GM19468 (cell line): ENCODE results near the gene SERPINA4.
"Not testable (repeated sequence)": the region's sequence is repeated elsewhere in the genome, so short reads cannot be mapped to it uniquely, and the experiment has no call there.

Experiments
- ATAC-seq: cut with Tn5 transposase; IDR thresholded peaks from one replicate; pipeline ENCODE4 v1.9.1; 2021; ENCODE audit warnings: mild to moderate bottlenecking, moderate library complexity, moderate number of reproducible peaks; ENCODE audit not compliant: unreplicated experiment; ENCODE audit errors: extremely low read depth

SERPINA4 gene

DNA sequence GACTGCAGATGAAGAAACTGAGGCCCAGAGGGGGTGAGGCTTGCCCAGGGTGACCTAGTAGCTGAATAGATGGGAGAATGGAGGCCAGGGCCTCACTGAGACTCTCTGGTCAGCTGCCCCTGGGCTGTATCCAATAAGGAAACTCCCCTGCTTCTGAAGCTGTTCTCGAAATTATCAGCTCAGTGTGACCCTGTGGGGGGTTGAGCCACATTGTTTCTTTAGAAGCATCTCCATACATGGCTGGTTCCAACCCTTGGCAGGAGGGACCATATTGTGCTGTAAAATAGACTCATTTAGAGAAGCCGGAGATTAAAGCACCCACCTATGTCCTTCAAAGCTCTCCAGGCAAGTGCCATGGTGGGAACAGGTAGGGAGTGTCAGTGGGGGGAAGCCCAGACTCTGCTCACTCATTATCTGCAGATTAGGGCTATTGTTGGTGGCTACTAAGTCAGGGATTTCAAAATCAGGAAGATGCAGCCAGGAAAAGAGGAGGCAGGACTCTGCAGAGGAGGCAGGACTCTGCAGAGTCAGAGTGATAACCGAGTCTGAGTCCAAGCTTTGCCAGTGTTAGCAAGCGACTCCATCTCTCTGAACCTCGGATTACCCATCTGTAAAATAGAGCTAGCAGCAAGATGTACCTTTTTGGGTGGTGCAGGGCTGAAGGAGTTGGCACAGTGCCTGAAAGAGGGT is 23.5 kb downstream of the SERPINA4 start:
- ATAC-seq: no peak

DNA sequence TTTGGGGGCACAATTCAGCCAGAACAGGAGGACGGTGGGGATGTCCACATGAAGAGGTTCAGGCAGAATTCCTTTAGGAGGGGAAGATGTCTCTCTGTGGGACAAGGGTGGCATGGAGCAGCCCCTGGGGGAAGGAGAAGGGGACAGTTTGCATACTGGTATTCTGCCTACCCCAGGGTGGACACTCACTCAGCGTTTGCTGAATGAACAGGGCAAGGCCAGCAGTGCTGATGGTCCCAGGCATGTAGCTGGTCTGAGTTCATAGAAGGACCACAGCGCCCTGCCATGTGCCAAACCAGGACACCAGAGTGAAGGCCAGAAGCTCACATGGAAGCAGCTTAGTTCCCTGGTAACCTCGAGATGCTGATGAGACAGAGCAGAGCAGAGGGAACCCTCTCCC is 25.4 kb downstream of the SERPINA4 start:
- no peak for ATAC-seq

DNA sequence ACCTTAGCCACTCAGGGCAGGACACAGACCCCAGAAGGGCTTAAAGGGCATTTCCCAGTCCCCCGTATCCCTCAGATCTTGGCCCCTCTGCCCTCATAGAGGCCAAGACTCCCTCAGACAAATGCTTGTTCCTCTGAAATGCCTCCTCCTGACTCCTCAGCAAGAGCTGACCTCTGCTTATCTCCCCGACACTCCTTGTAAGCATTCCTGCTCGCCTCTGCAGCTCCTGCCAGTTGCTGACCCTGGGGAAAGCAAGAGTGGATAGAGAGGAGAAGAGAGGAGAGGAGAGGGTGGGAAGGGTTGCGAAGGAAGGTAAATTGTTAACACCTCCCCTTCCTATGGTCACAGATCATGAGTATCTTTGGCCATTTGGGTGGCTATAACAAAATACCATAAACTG is 27.1 kb downstream of the SERPINA4 start:
- ATAC-seq: no peak

DNA sequence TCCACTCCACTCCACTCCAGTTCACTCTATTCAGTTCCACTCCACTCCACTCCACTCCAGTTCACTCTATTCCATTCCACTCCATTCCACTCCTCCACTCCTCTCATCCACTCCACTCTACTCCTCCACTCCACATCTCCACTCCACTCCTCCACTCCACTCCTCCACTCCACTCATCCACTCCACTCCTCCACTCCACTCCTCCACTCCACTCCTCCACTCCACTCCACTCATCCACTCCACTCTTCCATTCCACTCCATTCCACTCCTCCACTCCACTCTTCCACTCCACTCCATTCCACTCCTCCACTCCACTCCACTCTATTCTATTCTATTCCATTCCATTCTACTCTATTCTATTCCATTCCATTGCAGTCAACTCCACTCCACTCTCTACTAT is 29.8 kb downstream of the SERPINA4 start:
- no peak for ATAC-seq

DNA sequence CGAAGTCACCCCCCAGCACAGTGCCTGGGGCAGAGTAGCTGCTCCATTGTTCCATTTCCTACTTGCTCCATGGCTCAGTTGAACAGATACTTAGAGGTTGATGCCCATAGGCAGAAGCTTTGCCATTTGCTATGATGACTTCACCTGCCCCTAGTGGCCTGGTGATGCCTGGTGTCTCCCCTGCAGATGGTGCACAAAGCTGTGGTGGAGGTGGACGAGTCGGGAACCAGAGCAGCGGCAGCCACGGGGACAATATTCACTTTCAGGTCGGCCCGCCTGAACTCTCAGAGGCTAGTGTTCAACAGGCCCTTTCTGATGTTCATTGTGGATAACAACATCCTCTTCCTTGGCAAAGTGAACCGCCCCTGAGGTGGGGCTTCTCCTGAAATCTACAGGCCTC is 30.6 kb downstream of the SERPINA4 start:
- ATAC-seq: no peak

DNA sequence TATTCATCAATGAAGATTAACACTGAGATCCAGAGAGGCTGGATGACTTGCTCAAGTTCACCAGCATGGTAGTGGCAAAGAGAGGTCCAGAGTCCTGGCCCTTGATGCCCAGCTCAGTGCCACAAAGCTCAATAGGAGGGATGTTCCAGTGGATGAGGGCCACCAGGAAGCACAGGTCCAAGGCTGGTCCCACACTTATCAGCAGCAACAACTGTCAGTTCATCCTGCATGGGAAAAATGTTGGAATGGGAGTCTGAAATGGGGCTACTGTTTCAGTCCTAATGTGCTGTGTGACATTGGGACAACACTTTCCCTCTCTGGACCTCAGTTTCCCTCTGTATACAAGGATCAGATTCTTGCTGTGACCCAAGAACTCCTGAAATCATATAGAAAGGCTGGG is 31.2 kb downstream of the SERPINA4 start:
- no peak for ATAC-seq

DNA sequence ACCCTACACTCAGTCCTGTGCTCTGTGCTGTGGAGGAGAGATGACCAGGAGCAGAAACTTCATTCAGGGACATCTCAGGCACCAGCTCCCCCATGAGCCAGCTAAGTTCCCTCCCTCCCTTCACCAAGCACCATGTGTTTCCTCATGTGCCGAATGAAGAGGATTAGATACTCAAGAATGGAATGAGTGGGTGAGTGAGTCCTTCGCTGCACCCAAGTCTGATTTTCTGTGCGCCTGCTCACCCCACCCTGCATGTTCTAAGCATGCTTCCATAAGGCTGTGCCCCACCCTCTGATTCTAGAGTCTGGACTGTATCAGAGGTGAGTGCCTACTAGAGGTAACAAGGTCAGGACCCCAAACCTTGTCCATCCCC is 32.1 kb downstream of the SERPINA4 start:
- no peak for ATAC-seq

DNA sequence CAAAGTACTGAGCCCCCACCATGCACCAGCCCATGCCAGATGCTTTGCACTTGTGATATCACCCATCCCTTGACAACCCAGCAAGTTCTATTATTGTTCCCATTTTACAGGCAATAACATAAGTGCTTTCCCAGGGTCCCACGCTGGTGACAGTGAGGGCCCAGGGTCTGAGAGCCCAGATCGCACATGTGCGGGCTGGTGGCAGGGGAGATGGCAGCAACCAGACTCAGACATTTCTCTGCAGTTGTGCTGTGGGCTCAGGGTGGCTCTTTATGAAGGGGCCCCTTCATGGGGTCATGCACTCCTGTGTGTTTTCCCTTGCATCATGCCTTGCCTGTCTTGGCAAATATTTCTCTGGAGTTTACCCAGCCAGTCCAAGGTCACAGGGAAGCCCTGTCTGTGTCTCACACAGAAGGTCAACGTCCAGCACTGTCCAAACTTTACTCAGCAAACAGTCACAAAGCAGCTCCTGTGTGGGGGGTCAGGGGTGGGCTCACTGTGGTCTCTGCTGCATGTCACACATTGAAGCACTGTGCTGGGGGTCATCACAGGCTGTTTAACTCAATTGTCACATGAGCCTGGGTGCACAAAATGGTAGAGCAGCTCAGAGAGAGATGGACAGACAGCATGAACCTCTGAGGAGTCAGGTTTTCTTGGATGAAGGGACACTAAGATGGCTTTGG is 32.6 kb downstream of the SERPINA4 start:
- ATAC-seq: no peak

DNA sequence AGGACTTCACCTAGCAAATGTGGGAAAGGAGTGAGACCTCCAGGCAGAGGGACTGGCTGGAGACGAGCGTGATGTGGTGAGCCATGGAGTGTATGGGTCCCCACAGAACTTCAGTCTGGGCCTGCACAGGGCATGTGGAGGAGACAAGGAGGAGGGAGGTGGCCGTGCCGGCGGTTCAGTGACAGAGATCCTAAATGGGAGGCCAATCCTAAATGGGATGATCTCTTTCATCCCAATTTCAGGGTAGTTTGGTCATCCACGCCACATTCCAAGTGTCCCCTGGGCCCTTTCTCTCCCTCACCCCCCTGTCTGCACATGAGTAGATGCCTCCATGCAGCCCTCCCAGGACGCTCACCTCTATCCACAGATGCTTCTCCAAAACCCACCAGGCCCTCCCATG is 33.2 kb downstream of the SERPINA4 start:
- ATAC-seq: no peak

DNA sequence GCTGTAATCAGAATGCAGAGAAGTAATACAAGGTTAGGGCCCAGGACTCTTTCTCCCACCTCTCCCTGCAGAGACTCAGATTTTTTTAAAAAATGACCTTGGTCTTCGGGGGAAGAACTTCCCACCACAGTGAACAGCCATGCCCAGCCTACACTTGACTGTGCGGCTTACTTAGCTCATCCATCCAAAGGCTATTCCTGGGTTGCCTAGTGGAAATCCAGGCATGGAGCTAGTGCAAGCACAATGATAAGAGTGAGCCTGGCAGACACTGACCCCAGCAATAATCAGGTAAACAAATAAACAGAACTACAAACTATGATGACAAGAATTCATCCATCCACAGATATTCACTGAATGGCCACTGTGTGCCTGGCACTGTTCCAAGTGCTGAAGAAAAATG is 34.7 kb downstream of the SERPINA4 start:
- ATAC-seq: no peak

DNA sequence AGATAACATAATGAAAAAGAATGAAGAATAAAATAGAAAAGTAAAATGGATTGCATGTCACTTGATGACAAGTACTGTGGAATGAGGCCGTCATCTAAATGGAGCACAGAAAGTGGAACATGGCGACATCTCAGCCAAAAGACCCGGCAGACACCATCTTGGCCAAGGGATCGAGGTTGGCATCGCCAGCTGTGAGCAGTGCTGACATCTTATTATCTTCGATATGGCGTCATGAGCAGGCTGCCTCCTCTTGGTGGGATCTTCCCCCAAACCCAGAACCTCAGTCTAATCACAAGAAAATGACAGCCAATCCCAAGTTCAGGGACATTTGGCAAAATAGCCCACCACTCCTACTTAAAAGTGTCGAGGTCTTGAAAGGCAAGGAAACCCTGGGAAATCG is 35.1 kb downstream of the SERPINA4 start:
- no peak for ATAC-seq

DNA sequence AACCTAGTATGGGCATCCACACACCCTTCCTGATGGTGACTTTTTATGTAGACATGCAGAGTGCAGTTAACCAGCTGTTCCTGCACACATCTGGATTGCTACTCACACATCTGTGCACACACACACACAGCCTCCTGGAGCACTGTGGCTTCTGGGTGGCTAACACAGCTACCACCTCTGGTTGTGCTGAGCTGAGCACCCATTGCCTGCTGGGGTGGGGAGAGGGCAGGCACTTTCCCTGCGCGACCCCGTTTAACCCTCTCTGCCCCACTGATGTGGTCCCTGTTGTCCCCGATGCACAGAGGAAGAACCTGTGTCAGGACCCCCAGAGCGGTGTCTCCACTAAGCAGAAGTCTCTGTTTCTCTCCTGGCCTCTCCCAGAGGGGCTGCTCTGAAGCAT is 36.5 kb downstream of the SERPINA4 start:
- ATAC-seq: no peak

DNA sequence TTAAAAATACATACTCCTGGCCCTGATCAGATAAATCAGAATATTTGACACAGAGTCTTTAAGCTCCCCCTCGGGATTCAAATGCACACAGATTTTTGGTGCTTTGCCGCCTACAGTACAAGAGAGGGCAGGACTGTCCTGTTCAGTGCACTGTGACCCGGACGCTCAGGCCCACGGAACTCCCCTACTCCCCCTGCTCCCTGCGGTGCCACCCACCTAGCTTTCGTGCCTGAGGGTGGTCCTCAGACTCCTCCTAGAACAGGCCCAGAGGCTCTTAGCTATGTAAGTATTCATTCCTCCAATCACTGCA is 37.2 kb downstream of the SERPINA4 start:
- no peak for ATAC-seq

DNA sequence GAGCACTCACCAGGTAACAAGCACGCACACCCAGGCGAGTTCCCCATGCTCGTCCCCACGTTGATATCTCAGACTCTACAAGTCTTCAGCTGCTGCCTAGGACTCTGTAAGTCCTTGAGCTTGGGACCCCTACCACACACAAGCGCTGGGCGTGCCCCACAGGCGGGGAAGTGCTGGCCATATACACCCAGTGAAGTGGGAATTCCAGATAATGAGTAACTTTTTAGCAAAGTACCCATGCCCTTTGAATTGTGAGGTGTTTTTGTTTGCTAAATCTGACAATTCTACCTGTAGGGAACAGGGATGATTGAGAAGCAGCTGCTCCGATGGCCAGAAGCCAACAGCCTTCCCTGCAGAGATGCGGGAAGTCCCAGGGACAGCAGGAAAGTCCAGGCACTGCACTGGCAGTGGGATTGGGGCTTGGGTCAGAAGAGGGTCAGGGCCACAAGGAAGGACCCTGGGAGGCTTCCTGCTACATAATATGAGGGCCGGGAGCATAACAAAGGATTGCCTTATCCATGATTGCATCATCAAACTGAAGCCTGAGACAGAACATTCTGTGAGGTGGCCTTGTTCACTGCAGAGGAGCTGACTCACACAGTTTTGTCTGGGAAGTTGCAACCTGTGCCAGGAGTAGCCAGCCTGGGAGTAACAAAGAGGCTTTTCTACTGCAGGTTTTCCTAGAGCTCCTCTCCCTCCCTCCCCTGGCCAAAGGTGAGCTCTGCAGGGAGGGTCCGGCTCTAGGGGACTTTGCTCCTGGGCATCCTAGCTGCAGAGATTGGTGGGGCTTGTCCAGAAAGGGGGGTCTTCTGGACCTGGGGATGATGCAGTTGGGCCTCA is 37.8 kb downstream of the SERPINA4 start:
- no peak for ATAC-seq

DNA sequence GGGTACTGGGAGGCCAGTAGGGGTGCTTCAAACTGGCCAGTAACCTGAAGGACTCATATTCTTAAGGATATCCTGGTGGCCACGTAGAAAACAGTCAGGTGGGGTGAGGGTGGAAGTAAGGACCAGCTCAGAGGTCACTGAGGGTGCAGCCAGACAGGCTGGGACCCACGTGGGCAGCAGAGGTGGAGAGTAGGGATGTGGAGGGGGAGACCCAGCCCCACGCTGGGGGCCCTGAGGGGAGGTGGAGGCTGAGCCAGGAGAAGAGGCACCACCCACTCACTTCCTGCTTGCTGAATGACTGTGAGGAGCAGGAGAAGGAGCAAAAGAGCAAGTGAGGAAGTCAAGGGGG is 38.4 kb downstream of the SERPINA4 start:
- ATAC-seq: no peak

DNA sequence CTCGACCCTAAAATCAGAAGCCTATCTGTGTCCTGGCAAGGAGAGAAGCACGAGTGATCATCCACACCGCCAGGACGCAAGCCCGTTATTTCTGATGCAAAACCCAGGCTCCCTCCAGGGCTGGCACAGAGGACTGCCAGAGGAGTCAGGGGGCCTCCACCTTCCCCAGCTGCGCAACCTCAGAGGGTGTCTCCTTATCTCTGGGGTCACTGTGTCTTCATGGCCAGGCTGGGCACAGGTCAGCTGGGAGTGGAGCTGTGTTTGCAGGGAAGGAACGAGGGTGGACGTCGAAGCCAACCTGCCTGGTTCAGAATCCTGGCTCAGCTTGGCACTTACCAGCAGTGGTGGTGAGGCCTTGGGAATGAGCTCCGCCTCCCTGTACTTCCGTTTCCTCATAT is 38.9 kb downstream of the SERPINA4 start:
- no peak for ATAC-seq

DNA sequence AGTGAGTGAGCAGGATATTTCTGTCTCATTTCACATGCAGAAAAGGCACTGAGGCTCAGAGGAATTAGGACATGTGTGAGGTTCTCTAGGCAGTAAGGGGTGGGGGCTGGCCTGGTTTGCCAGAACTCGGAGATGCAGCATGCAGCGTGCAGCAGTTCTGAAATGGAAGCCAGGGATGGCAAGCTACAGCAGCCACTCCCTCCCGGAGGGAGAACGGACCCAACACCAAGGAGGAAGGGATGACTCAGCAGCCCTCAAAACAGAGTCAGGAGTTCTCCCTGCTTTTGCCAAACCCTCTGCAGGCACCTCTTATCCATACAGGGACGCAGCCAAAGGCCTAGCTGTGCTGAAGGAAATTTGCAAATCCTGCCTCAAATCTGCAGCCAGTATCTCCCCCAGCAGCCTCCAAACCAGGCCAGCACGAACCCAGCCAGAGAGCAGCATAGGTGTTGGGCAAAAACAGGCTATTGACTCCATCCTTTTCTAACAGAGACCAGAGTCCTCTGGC is 40.7 kb downstream of the SERPINA4 start:
- ATAC-seq: no peak

DNA sequence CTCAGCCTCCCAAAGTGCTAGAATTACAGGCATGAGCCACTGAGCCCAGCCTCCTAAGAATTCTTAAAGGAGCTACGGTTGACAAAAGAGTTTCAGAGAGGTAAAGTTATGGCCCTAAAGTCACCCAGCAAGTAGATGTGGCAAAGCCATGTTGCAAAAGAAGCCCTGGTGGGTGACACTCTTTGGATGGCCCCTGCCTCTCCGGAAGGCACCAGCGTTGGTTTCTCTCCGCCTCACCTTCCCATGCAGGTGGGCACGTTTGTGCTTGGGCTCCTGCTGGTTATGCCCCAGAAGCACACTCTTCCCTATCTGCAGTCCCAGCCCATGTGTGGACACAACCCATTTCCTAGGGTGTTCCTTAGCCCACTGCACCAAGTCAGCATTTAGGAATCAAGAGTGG is 41.5 kb downstream of the SERPINA4 start:
- ATAC-seq: no peak

DNA sequence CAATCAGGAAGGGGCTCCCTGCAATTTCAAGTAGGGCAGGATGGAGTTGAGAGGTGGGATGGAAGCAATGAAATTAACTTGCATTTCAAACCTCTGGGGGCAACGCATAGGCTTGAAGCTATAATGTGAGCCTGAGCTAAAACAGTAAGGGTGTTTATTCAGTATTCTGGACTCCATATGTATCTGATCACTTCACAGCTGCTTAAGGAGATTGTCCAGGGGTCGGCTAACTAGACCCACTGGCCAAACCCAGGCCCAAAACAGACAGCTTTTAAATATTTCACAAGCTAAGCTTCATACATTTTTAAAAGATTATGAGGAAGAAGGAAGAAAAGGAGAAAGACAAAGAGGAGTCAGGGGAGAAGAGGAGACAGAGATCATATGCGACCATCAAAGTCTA is 44.1 kb downstream of the SERPINA4 start:
- no peak for ATAC-seq

DNA sequence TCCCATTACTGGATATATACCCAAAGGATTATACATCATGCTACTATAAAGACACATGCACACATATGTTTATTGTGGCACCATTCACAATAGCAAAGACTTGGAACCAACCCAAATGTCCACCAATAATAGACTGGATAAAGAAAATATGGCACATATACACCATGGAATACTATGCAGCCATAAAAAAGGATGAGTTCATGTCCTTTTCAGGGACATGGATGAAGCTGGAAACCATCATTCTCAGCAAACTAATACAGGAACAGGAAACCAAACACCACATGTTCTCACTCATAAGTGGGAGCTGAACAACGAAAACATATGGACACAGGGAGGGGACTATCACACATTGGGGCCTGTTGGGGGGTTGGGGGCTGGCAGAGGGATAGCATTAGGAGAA is 47.7 kb downstream of the SERPINA4 start:
- ATAC-seq: not testable (repeated sequence)

DNA sequence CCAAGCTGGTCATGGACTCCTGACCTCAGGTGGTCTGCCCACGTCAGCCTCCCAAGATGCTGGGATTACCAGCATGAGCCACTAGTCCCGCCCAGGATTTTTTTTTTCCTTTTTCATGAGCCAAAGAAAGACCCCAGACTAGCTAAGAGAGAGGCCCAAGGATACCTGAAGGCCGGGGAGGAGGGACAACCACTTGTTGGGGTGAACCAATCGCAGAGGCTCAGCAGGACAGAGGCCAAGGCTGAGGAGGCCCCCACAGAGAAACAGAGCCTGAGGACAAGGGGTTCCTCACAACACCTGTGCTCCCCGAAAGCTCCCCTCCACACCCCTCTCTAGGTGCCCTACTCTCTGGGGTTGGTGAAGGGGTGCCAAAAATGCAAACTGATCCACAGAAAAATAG is 49.9 kb downstream of the SERPINA4 start:
- ATAC-seq: no peak
